Choroid plexus epithelial cell (primary cell): ENCODE results near the gene APLN.
A peak's percentile ranks its signal among the peaks of the same experiment; 100 is the strongest.

Experiments used
- DNase-seq: peaks from one replicate; pipeline ENCODE4 v3.0.0-alpha.2; 2010; ENCODE audit warnings: low read depth
- H3K4me3 ChIP-seq: 2 replicates; pipeline ENCODE4 v1.5.1; 2011; ENCODE audit warnings: low read depth, mild to moderate bottlenecking, control low read depth, low read length, moderate library complexity
- TF ChIP-seq, protein P1 (sequence below): conservative IDR thresholded peaks from 2 replicates; pipeline ENCODE4 v1.5.1; 2011; ENCODE audit warnings: low read depth, mild to moderate bottlenecking, control low read depth, inconsistent platforms, low read length, moderate library complexity

The APLN gene

DNA sequence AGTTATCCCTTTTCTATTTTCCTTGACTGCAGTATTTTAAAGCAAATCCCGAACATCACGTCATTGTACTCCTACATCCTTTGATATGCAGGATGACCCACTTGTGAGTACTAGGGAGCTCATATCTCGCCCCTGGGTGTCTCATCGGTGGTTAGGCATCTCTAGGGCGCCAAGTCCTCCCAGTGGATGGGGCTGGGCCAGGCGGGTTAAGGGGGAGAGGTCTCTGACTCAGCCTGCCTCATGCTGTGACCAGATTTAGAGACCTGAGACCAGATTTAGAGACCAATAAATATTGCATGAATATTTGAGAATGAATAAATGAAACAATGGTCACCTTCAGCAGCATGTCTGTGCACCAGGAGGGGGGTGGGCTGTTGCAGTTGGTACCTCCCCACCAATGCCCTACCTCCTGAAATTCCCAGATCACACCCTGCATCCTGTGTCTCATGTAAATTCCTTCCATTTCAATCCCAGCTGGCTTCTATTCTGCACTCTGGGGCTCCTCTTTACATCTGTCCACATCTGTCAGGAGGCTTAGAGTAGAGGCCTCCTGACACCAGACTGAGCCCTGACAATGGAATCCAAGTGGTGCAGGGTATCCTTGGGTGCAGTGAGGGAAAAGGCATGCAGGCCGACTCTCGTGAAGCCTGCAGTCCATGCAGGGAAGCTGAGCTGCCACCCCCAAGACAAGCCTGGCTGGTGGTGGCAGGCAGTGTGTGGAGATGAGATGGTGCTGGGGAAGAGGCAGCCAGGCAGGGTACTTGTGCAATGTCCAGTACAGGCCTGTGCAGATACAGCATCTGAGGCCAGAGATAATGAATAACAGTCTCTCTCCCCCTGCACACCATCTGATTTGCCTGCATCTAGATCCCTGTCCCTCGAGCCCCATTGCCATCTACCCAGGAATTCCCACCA, 5.2 kb downstream of the APLN start:
- TF ChIP-seq, protein P1, sequence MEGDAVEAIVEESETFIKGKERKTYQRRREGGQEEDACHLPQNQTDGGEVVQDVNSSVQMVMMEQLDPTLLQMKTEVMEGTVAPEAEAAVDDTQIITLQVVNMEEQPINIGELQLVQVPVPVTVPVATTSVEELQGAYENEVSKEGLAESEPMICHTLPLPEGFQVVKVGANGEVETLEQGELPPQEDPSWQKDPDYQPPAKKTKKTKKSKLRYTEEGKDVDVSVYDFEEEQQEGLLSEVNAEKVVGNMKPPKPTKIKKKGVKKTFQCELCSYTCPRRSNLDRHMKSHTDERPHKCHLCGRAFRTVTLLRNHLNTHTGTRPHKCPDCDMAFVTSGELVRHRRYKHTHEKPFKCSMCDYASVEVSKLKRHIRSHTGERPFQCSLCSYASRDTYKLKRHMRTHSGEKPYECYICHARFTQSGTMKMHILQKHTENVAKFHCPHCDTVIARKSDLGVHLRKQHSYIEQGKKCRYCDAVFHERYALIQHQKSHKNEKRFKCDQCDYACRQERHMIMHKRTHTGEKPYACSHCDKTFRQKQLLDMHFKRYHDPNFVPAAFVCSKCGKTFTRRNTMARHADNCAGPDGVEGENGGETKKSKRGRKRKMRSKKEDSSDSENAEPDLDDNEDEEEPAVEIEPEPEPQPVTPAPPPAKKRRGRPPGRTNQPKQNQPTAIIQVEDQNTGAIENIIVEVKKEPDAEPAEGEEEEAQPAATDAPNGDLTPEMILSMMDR: no peak
- H3K4me3 ChIP-seq: no peak overlapping the region
- no peak for DNase-seq

DNA sequence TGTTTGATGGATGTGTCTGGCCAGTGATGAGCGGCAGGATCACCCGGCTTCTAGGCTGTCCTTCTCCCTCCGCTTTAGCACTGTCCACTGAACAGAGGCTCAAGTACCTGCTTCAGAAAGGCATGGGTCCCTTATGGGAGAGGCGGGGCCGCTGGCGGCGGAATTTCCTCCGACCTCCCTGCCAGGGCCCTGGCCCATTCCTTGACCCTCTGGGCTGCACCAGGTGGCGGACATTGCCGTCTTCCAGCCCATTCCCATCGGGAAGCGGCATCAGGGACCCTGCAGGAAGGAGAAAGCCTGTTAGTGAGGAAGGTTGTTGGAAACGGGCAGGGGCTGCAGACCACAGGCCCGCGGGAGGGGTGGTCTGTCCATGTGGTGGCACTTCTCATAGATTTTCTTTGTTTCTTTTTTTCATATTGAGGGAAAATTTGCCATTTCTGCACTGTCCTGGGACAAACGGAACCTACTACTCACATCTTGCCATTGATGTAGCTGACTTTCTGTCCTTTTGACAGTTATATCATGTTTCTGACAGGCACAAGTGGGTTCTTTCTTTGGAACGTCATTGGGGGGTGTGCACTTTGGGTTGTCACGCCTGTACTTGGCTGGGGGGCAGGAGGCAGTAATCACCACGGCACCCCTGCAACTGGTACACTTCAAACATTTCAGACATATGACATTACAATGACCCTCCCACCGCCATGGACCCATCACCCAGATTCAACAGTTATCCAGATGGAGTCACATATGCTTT, 6.1 kb downstream of the APLN start:
- TF ChIP-seq, protein P1: no peak

DNA sequence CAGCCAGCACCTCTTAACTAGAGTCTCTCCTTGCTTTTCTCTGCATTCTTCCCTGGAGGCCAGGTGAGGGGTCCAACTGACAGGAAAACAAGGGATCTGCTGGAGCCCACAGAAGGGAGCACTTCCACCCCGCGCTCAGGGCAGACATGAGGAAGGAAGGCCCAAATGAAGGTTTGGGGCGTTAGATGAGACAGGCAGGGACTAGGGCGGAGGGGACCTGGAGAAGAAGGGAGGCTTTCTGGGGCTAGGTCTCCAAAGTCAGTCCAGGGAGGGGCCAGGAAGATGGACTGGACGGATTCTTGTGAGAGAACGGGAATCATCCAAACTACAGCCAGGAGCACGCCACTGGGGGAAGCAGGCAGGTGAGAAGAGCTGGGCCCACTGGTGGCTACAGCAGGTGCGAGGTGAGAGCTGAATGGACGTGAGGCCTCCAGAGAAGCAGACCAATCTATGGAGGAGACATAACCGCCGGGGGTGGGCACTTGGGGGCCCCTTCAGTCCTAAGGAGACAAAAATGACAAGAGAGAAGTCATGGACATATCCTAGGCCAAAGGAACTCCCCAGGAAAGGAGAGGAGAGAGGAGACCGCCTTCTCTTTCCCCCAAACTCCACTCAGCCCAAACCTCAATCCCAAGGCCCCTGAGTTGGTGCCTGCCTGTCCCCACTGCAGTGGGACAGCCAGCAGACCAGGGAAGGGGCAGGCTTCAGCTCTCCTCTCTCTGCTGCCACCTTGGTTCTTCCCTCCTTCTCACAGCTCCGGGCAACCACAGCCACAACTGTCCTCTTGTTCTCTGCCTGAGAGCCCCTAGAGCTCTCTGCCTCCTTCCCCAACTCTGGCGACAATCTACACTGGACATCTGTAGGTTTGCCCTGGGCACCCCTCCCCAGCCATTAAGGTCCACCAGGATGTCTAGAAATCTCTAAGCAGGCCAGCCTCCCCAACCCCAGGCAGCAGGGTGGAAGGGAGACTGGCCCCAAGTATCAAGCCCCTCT, 7.0 kb downstream of the APLN start:
- no peak for DNase-seq
- TF ChIP-seq, protein P1: no peak
- no peak overlapping the region for H3K4me3 ChIP-seq

More for the DNA sequence above, 6.1 kb downstream of the APLN start:
- no peak overlapping the region for H3K4me3 ChIP-seq
- DNase-seq: no peak

DNA sequence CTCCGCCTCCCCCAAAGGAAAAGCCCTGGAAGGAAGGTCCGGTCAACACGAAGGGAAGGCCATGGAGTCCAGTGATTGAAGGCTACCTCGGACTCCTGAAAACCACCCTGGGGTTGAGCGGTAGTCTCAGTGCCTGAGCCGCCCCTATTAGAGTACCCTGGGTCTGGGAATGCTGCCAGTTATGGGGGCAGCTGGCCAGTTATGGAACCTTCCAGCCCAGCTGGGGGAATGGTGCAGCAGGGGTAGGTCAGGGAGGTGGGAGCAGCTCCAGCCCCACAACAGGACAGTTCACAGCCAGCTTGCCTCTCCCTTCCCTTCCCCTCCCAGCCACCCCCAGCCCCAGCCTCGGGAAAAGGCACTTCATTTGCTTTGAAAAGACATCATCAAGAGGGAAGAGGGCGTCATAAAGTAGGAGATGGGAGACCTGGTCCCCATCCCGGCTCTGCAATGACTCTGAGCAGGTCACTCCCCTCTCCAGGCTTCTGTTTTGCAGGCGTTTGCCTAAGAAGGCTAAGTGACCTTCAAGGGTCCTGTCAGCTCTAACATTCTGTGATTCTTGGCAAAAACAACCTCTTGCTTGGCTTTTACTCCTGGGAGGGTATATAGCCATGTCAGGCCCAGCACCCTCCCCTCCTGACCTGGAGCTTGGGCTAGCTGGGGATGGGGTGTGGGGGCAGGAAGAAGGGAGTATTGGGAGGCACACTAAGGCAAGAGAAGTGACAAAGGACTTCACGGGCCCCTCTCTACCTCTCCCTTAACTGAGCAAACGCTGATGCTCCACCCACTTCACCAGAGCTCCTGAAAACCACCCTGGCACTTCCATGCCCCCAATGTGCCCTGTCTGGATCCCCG, 8.0 kb downstream of the APLN start:
- TF ChIP-seq, protein P1: no peak
- DNase-seq: no peak
- no peak overlapping the region for H3K4me3 ChIP-seq

DNA sequence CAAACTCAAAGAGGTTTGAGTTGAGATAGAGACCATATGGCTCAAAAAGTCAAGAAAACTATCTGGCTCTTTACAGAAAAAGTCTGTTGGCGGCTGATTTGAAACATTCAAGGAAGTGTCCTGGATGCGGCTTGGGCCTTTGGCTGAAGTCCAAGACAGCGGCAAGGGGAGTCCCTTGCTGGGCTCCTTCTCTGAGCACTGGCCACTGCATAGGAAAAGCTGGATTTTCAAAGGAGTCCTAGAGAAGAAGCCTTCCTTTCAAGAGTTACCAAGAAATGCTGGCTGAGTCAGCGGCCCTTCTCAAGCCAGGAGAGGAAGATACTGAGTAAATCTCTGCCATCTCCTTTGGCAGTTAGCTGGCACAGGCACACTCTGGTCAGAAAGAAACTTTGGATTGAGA, 12.1 kb downstream of the APLN start:
- TF ChIP-seq, protein P1: no peak
- no peak overlapping the region for H3K4me3 ChIP-seq
- DNase-seq: no peak

DNA sequence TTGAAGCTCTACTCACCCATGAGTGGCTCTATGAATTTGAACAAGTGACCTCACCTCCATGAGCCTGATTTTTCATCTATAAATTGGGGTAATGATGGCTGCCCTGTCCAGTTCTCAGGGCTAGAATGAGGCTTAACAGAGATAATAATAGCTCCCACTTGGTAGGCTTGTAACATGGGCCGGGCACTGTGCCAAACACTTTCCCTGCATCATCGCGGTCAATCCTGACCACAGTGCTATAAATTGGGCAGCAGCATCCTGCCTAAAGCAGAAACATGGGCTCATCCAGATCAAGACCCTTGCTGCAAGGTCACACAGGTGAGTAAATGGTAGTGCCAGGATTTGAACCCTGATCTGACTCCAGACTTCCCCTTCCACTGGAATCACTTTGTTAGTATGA, 12.8 kb downstream of the APLN start:
- DNase-seq: peak; percentile 36
- H3K4me3 ChIP-seq: no peak overlapping the region
- TF ChIP-seq, protein P1: no peak
